GM12878 (cell line): ENCODE results near the gene TRIM46. TPM values are rescaled to one million over a fixed set of nuclear protein-coding genes. Genes with fewer than 3 reads are reported as not detected.

ENCODE experiments used
- BACH1 ChIP-seq: fragments of 450-650 bp; IDR thresholded peaks from 2 replicates; pipeline ENCODE4 v1.6.1; 2017; ENCODE audit warnings: mild to moderate bottlenecking, borderline replicate concordance
- E2F8 ChIP-seq: fragments of 450-650 bp; IDR thresholded peaks from 2 replicates; pipeline ENCODE4 v1.6.1; 2018; ENCODE audit warnings: mild to moderate bottlenecking, low read depth, moderate library complexity; ENCODE audit not compliant: partially characterized antibody
- IKZF2 ChIP-seq, 2 experiments: fragments of 450-650 bp; IDR thresholded peaks; 2 replicates each; pipeline ENCODE4 v1.6.1; 2017; ENCODE audit warnings: mild to moderate bottlenecking in 2 of 2, moderate library complexity in 2 of 2
- IRF4 ChIP-seq: IDR thresholded peaks from 2 replicates; pipeline ENCODE4 v1.6.1; 2011; ENCODE audit warnings: low read depth, low read length
- JUND ChIP-seq: IDR thresholded peaks from 2 replicates; pipeline ENCODE4 v1.6.1; 2012; ENCODE audit warnings: low read depth, mild to moderate bottlenecking, low read length, improper control_type of control experiment, moderate library complexity
- MLLT1 ChIP-seq: fragments of 450-650 bp; IDR thresholded peaks from 2 replicates; pipeline ENCODE4 v1.6.1; 2016; ENCODE audit warnings: mild to moderate bottlenecking
- MTA3 ChIP-seq: IDR thresholded peaks from 2 replicates; pipeline ENCODE4 v1.6.1; 2012; ENCODE audit warnings: low read length, inconsistent platforms, borderline replicate concordance
- MXI1 ChIP-seq: fragments of 150-350 bp; IDR thresholded peaks from 2 replicates; pipeline ENCODE4 v1.6.1; 2011; ENCODE audit warnings: low read depth, mild to moderate bottlenecking, inconsistent platforms, low read length, improper control_type of control experiment
- POLR2AphosphoS5 ChIP-seq: IDR thresholded peaks from 2 replicates; pipeline ENCODE4 v1.6.1; 2011; ENCODE audit warnings: mild to moderate bottlenecking, low read length, inconsistent platforms
- POU2F2 ChIP-seq: IDR thresholded peaks from 3 replicates; pipeline ENCODE4 v1.6.1; 2011; ENCODE audit warnings: low read depth, mild to moderate bottlenecking, low read length, borderline replicate concordance
- RAD21 ChIP-seq: IDR thresholded peaks from 2 replicates; pipeline ENCODE4 v1.6.1; 2011; ENCODE audit warnings: mild to moderate bottlenecking, low read depth, low read length, moderate library complexity; ENCODE audit not compliant: insufficient read depth
- RBBP5 ChIP-seq: fragments of 200-600 bp; sonication (generic); conservative IDR thresholded peaks from 2 replicates; pipeline ENCODE4 v1.6.1; 2016
- RELB ChIP-seq: fragments of 450-650 bp; IDR thresholded peaks from 2 replicates; pipeline ENCODE4 v1.6.1; 2017; ENCODE audit warnings: low read depth, mild to moderate bottlenecking, moderate library complexity
- SMC3 ChIP-seq: IDR thresholded peaks from 2 replicates; pipeline ENCODE4 v1.6.1; 2011; ENCODE audit warnings: low read length, improper control_type of control experiment, borderline replicate concordance
- SPI1 ChIP-seq: IDR thresholded peaks from 2 replicates; pipeline ENCODE4 v1.6.1; 2011; ENCODE audit warnings: low read depth, mild to moderate bottlenecking, low read length, moderate library complexity, borderline replicate concordance; ENCODE audit not compliant: insufficient read depth
- TARDBP ChIP-seq: IDR thresholded peaks from 2 replicates; pipeline ENCODE4 v1.6.1; 2016; ENCODE audit warnings: borderline replicate concordance
- ZNF207 ChIP-seq: fragments of 450-650 bp; IDR thresholded peaks from 2 replicates; pipeline ENCODE4 v1.6.1; 2014; ENCODE audit warnings: antibody characterized with exemption, mild to moderate bottlenecking, borderline replicate concordance
- ZNF274 ChIP-seq: IDR thresholded peaks from one replicate; pipeline ENCODE4 v1.8.0; 2011; ENCODE audit not compliant: insufficient read length, insufficient read depth
- ZNF592 ChIP-seq: fragments of 450-650 bp; IDR thresholded peaks from 2 replicates; pipeline ENCODE4 v1.6.1; 2017; ENCODE audit warnings: mild to moderate bottlenecking, moderate library complexity
- ZSCAN29 ChIP-seq: fragments of 450-650 bp; IDR thresholded peaks from 2 replicates; pipeline ENCODE4 v1.6.1; 2017; ENCODE audit warnings: mild to moderate bottlenecking, moderate library complexity
- polyA plus RNA-seq, 11 experiments: library from polyadenylated mRNA; depleted of rRNA in 4 of 11; unstranded in 6 of 11; stranded (reverse) in 5 of 11; fragments of >200 nt; fragmentation: Nextera tagmentation in 4 of 11; fragmentation: Illumina TruSeq in 1 of 11; extraction: Ambion mirVana in 4 of 11; extraction: Trizol in 1 of 11; gene quantifications; 1 replicate in 1 of 11; 2 replicates in 10 of 11; pipeline versions ENCODE4 v1.2.1 to v1.2.3, GENCODE V29; 2011 to 2016; ENCODE audit warnings: inconsistent platforms in 2 of 11, missing spikeins in 2 of 11, low read depth in 1 of 11
- total RNA-seq, 4 experiments: library from RNA; depleted of rRNA in 3 of 4; stranded (reverse); fragments of >200 nt in 3 of 4; fragmentation: Illumina TruSeq in 1 of 4; extraction: Trizol in 1 of 4; gene quantifications; 2 replicates each; pipeline versions ENCODE4 v1.2.1 to v1.2.3, GENCODE V29; 2013 to 2021

The TRIM46 gene
- total and polyA plus RNA-seq, 10 of the 15 experiments (the other 5 are each of a cell fraction or from before 2014, with no cell fraction given): 0.08 to 3.1 (median 0.97) TPM

- no peak for TF ChIP-seq ZNF592
- TF ChIP-seq BACH1: no peak; the same call in none of the 2 replicates
- no peak for TF ChIP-seq ZNF274
- no peak for TF ChIP-seq RBBP5
- peak; percentile 28; the same call in 1 of the 2 replicates for TF ChIP-seq SPI1
- no peak for TF ChIP-seq E2F8
- TF ChIP-seq RELB: peak; percentile 42; the same call in 1 of the 2 replicates
- TF ChIP-seq ZSCAN29: no peak
- TF ChIP-seq TARDBP: no peak
- TF ChIP-seq MXI1: no peak; the same call in 1 of the 2 replicates
- TF ChIP-seq POU2F2: peak; percentile 74; the same call in 2 of the 3 replicates
- TF ChIP-seq POLR2AphosphoS5: peak; percentile 89
- TF ChIP-seq SMC3: 0 out of 2 replicates have a peak, but pooled peaks have one; percentile 27
- no peak for TF ChIP-seq ZNF207
- TF ChIP-seq IRF4: peak; percentile 60; the same call in 1 of the 2 replicates
- TF ChIP-seq MLLT1: 0 out of 2 replicates have a peak, but pooled peaks have one; percentile 48
- peak; percentile 14 to 19; a peak in 1 of 4 replicates for TF ChIP-seq IKZF2 (IDR thresholded peaks at IDR 0.05)
- no peak for TF ChIP-seq MTA3
- peak; percentile 26; the same call in 1 of the 2 replicates for TF ChIP-seq RAD21
- 0 out of 2 replicates have a peak, but pooled peaks have one; percentile 37 for TF ChIP-seq JUND
These were observed 744 bp upstream of the TRIM46 start, which contains the start of gene KRTCAP2 (continued) for GRCh38 chr1:155172732-155173477.
